Erythroblast (primary cell): Measurements from ENCODE around the gene CYFIP1.

ENCODE experiments used
- GATA1 ChIP-seq: IDR thresholded peaks from 2 replicates; pipeline ENCODE4 v1.6.1; 2011; ENCODE audit warnings: low read depth, mild to moderate bottlenecking, control low read depth, low read length, moderate library complexity
- POLR2A ChIP-seq: IDR thresholded peaks from 2 replicates; pipeline ENCODE4 v1.6.1; 2011; ENCODE audit warnings: mild to moderate bottlenecking, low read length

DNA sequence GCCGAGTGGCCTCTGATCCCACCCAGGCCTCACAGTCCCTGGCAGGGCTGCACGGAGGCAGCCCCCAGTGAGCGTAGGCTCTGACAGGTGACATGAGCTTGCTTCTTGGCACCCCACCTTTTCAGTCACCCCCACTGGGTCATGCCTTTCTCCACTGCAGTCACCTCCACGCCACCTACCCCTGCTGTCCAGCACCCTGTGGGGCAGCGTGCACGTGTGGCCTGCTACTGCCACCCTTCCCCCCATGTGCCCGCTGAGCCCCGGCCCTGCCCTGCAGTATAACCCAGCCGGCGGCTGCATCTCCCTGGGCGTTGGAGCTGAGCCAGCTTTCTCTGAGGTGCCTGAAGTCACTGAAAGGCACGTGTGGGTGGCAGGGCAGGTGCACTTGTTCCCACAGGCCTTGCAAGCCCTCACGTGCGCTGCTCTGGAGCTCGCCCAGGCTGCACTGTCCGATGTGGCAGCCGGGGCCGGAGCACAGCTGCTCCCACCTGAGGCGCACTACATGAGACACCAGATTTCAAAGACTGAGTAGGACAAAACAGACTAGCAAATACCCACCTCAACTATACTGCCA, 76.1 kb downstream of the CYFIP1 start:
- no peak for TF ChIP-seq POLR2A
- TF ChIP-seq GATA1, result no peak
